Panc1 (cell line): Measurements from ENCODE around the gene UGGT2.

Experiments used
- POLR2AphosphoS5 ChIP-seq: IDR thresholded peaks from 2 replicates; pipeline ENCODE4 v1.6.1; 2012; ENCODE audit warnings: mild to moderate bottlenecking, low read depth, low read length, moderate library complexity
- TF ChIP-seq, protein P1 (sequence below): fragments of 450-650 bp; IDR thresholded peaks from 2 replicates; pipeline ENCODE4 v1.5.1; 2017; ENCODE audit warnings: mild to moderate bottlenecking

DNA sequence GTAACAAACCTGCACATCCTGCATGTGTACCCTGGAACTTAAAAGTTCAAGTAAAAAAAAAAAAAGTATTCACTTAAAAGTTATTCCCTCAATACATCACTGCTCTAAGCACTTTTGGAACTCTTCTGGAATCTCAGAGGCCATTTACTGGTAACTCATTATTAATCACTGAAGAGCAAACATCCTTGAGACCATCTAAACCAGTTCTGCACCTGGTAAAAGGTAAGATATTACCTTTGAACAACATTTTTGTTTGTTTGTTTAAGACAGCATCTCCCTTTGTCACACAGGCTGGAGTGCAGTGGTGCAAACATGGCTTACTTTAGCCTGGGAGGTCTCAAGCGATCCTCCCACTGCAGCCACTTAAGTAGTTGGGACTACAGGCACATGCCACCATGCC, 16.7 kb downstream of the UGGT2 start:
- TF ChIP-seq, protein P1, sequence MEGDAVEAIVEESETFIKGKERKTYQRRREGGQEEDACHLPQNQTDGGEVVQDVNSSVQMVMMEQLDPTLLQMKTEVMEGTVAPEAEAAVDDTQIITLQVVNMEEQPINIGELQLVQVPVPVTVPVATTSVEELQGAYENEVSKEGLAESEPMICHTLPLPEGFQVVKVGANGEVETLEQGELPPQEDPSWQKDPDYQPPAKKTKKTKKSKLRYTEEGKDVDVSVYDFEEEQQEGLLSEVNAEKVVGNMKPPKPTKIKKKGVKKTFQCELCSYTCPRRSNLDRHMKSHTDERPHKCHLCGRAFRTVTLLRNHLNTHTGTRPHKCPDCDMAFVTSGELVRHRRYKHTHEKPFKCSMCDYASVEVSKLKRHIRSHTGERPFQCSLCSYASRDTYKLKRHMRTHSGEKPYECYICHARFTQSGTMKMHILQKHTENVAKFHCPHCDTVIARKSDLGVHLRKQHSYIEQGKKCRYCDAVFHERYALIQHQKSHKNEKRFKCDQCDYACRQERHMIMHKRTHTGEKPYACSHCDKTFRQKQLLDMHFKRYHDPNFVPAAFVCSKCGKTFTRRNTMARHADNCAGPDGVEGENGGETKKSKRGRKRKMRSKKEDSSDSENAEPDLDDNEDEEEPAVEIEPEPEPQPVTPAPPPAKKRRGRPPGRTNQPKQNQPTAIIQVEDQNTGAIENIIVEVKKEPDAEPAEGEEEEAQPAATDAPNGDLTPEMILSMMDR, result no peak
- TF ChIP-seq POLR2AphosphoS5, result no peak
